ENCODE data around the gene LRRC4C. TPM values are rescaled to one million over a fixed set of nuclear protein-coding genes. Genes with fewer than 3 reads are reported as not detected.

Gene LRRC4C
- total RNA-seq, 4 donors from 2014 or later: 0.38 to 3.5 (median 0.95) TPM; not detected in 1

DNA sequence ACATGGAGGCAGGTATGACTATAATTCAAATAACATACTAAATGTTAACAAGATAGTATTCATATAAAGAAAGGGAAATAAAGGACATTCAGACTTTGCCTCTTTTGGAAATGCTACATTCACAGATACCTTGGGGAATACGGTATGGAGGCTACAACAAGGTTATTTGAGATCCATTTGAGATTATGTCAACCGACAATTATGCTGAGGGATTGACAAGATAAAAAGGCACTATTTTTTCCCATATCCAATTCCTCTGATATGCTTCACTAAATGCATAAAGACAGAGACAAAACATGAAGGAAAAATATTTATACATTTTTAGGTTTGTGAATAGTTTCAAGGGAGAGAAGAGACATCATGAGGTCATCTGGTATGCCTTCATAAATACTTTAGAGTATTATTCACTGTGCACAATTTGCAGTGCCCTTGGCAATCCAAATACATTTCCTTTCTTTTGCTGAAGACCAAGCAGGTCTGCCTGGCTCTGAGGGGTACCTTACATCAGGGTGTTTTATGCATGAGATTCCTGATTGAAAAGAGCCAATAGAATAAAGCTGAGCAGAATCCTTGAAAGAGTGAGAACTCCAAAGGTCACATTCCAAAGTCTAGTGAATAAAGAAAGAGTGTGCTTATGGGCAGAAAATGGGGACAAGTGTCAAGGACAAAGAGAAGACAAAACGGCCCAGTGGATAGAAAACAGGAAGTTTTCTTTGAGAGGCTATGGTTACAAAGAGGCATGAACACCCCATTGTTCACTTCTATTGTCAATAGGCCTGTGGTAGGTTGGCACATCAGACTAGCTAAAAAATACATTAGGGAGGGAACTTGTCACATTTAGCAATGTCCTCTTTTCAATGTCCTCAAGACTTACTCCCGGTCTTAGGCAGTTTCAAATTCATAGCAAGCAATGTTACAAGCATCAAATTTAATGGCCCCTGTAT, 455.8 kb downstream of the LRRC4C start:
- no peak for DNase-seq (ENCODE audit: low spot score)
- TF ChIP-seq, protein P1, sequence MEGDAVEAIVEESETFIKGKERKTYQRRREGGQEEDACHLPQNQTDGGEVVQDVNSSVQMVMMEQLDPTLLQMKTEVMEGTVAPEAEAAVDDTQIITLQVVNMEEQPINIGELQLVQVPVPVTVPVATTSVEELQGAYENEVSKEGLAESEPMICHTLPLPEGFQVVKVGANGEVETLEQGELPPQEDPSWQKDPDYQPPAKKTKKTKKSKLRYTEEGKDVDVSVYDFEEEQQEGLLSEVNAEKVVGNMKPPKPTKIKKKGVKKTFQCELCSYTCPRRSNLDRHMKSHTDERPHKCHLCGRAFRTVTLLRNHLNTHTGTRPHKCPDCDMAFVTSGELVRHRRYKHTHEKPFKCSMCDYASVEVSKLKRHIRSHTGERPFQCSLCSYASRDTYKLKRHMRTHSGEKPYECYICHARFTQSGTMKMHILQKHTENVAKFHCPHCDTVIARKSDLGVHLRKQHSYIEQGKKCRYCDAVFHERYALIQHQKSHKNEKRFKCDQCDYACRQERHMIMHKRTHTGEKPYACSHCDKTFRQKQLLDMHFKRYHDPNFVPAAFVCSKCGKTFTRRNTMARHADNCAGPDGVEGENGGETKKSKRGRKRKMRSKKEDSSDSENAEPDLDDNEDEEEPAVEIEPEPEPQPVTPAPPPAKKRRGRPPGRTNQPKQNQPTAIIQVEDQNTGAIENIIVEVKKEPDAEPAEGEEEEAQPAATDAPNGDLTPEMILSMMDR (IDR thresholded peaks at IDR 0.05): no peak
- ATAC-seq (ENCODE audit: low FRiP score): no peak

DNA sequence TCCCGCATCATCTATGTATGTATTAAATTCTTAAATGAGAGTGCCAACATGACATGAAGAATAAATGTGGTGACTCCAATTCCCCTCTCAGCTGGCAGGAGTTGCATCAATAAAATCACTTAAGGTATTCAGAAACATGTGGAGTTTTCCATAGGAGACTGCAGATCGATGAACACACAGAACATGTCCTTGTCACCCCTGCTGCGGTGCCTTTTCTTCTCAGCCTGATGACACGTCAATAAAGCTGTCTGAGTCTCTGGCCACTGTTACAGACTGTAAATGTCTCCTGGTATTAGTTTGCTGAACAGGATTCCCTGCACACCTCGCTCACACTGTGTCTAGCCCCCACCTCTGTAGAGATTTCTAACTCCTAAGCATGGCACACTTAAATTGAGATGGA, 460.5 kb downstream of the LRRC4C start:
- TF ChIP-seq, protein P1 (IDR thresholded peaks at IDR 0.05): no peak
- no peak for ATAC-seq (ENCODE audit: low FRiP score)
- no peak for DNase-seq (ENCODE audit: low spot score)

DNA sequence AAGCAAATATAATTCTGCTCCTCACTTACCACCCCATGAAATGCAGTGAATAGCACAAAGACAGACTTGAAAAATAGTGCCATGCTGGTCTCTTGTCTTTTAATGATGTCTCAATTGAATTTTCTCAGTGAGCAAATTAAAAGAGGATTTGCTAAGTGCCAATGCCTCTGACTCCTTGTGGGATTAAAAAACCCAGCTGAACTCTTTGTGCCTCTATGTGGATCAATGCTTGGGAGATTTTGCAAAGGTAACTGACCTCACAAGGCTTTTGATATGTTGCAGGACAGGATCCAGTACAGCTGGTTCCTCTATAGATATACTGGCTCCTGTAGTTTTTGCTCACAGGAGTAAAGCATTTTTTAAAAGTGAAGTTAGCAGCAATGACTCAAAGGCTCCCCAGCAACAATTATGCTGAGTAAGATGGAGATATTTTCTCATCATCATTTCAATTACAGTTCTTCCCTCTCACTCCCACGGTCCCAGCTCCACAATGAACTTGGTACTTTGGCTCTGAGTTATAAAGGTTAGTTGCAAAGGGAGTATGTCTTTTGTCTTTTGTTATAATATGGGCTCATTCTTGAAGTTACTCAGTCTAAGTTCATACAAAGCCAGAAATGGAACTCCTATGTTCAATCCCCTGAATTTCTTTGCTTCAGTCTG, 471.5 kb downstream of the LRRC4C start:
- TF ChIP-seq, protein P1 (IDR thresholded peaks at IDR 0.05): no peak
- ATAC-seq (ENCODE audit: low FRiP score): no peak
- DNase-seq (ENCODE audit: low spot score): no peak

DNA sequence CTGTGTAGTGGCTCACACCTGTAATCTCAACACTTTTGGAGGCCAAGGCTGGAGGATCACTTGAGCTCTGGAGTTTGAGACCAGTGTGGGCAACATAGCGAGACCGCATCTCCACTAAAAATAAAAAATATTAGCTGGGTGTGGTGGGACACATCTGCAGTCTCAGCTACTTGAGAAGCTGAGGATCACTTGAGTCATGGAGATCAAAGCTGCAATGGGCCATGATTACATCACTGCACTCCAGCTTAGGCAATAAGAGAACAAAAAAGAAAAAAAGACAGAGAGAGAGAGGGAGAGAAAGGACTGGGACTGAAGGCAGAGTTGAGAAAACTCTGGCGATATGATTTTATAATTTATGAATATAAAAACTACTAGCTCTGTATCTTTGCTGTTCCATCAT, 473.1 kb downstream of the LRRC4C start:
- TF ChIP-seq, protein P1 (IDR thresholded peaks at IDR 0.05): no peak
- no peak for DNase-seq (ENCODE audit: low spot score)
- no peak for ATAC-seq (ENCODE audit: low FRiP score)

- no peak for ATAC-seq (ENCODE audit: low FRiP score)
- no peak for DNase-seq (ENCODE audit: low spot score)
- TF ChIP-seq, protein P1 (IDR thresholded peaks at IDR 0.05): no peak
These were observed 484.4 kb downstream of the LRRC4C start for GRCh38 chr11:40975076-40975475.

- no peak for DNase-seq (ENCODE audit: low spot score)
- no peak for ATAC-seq (ENCODE audit: low FRiP score)
- TF ChIP-seq, protein P1 (IDR thresholded peaks at IDR 0.05): no peak
These were observed 485.2 kb downstream of the LRRC4C start for GRCh38 chr11:40974186-40974795.

All from omental fat pad (tissue), 4 donors.